Measurements from ENCODE around the gene GSK3A. TPM values are rescaled to one million over a fixed set of nuclear protein-coding genes. Genes with fewer than 3 reads are reported as not detected.

The GSK3A gene
- total RNA-seq (10 to 100 TPM; 48.7 to 64.8 (median 58.1) TPM), polyA plus RNA-seq (100 to 1,000 TPM in 1 of 3 donors, 10 to 100 TPM in 2; 70.1 to 117 (median 81.1) TPM)
- long read RNA-seq, donor 1, transcript GSK3A-201 (11 exons, 2,188 nt) = major isoform, 14 of 19 reads
- long read RNA-seq, donor 1, partial matches to known transcripts = 2 of 19 reads
- long read RNA-seq, donor 1, other reads (novel, unspliced or antisense) = 3 of 19 reads
- long read RNA-seq, donor 2, transcript GSK3A-201 (11 exons, 2,188 nt) = major isoform, 27 of 45 reads
- long read RNA-seq, donor 2, partial matches to known transcripts = 6 of 45 reads
- long read RNA-seq, donor 2, other reads (novel, unspliced or antisense) = 9 of 45 reads

DNA sequence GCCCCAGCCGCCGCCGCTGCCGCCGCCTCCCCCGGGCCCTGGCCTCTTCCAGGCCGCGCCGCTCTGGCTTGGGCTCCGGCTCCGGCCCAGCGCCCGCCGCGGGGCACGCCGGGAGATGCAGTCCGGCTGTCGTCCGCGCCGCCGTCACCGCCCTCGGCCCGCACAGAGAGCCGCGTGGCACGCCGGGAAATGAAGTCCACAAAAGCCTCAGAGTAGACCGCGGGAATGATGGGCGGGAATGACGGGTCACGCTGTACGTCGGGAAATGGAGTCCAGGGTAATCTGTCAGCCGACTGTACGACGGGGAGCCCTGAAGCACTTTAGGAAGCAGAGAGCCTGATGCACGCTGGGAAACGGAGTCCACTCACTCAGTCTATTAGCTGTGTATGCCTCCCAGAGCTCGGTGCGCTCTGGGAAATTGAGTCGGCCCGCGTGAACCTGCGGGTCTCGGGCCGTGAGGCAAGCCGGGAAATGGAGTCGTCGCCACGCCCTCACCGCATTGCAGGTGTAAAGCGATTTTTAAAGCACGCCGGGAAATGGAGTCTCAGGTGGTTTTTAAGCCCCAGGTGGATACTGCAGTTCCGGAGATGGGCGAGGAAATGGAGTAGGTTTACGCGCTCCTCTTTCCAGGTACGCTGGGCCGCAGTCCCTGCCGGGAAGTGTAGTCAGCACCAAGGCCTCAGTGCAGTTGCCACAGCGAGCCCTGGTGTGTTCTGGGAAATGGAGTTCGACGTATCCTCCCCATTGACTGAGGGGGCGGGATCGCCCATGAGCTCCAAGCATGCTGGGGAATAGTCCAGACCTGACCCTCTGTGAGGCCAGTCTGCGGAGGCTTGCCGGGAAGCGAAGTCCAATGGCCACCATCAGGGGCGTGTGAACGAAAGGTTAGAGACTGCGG lies at the start of gene GSK3A:
TSS of gene GSK3A (minus strand) at position 91 of the 898 bp plus-strand sequence. CDS start 137 bp downstream, outside the sequence.
- WGBS, 3 donors = 0% methylated on average over 71 to 76 of the region's 76 CpGs
- Histone ChIP-seq H3K9me3 (no peaks in the 10 kb centered on the region), H3K4me3 (peak within 1 kb of the TSS; percentile 83), H3K27me3 (ENCODE audit: insufficient read depth in 3 of 3, low read length in 2 of 3) (no peaks in the 10 kb centered on the region), H3K36me3 (ENCODE audit: insufficient read depth in 1 of 2, low read depth in 1 of 2) (peaks cover 0 to 29% of the 10 kb centered on the region in 2 donors), H3K4me1 (peaks cover 39% of the 10 kb centered on the region), H3K27ac (peak within 1 kb of the TSS; percentile 93)
- DNase-seq = peak; percentile 99
- TF ChIP-seq, protein P1, sequence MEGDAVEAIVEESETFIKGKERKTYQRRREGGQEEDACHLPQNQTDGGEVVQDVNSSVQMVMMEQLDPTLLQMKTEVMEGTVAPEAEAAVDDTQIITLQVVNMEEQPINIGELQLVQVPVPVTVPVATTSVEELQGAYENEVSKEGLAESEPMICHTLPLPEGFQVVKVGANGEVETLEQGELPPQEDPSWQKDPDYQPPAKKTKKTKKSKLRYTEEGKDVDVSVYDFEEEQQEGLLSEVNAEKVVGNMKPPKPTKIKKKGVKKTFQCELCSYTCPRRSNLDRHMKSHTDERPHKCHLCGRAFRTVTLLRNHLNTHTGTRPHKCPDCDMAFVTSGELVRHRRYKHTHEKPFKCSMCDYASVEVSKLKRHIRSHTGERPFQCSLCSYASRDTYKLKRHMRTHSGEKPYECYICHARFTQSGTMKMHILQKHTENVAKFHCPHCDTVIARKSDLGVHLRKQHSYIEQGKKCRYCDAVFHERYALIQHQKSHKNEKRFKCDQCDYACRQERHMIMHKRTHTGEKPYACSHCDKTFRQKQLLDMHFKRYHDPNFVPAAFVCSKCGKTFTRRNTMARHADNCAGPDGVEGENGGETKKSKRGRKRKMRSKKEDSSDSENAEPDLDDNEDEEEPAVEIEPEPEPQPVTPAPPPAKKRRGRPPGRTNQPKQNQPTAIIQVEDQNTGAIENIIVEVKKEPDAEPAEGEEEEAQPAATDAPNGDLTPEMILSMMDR (IDR thresholded peaks at IDR 0.05) = no peak
- intact Hi-C loops (cut with DNase I) = no loop called here
- peak; percentile 84 to 87 (median 85) for ATAC-seq

DNA sequence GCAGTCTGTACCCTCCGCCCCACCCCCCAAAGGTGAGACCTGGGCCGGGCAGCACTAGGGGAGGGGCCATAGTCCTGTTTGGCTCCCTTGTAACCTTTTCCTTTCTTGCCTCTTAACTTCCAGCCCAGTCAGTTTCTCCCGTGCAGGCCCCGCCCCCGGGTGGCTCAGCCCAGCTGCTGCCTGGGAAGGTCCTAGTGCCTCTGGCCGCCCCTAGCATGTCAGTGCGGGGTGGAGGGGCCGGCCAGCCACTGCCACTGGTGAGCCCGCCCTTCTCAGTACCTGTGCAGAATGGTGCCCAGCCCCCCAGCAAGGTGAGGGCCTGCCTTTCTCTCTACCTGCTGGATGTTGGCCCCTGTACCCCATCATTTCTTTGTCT lies 49.0 kb upstream of the GSK3A start:
- no peak overlapping the region for H3K4me3 ChIP-seq
- no peak for ATAC-seq
- TF ChIP-seq, protein P1 (IDR thresholded peaks at IDR 0.05) = no peak
- H3K4me1 ChIP-seq = peaks cover 3% of the 10 kb centered on the region
- H3K9me3 ChIP-seq = no peaks in the 10 kb centered on the region
- 63 to 72% (median 67%) methylated on average over 9 of the region's 9 CpGs for WGBS, 3 donors
- DNase-seq = peak in 1 of 2 donors; percentile 53
- intact Hi-C loops (cut with DNase I) = loop anchor here in 1 of 2 donors (10.0 kb wide), 1 partner anchor 157 kb away; the partner anchor contains the start of gene POU2F2
- H3K27ac ChIP-seq = no peak overlapping the region
- peaks cover 8 to 89% of the 10 kb centered on the region in 2 donors for H3K36me3 ChIP-seq (ENCODE audit: insufficient read depth in 1 of 2, low read depth in 1 of 2)
- H3K27me3 ChIP-seq (ENCODE audit: insufficient read depth in 3 of 3, low read length in 2 of 3) = no peaks in the 10 kb centered on the region

GRCh38 chr19:42290523-42291434 lies 48.4 kb upstream of the GSK3A start:
- H3K27me3 ChIP-seq (ENCODE audit: insufficient read depth in 3 of 3, low read length in 2 of 3) = no peaks in the 10 kb centered on the region
- TF ChIP-seq, protein P1 (IDR thresholded peaks at IDR 0.05) = no peak
- H3K4me1 ChIP-seq = peaks cover 9% of the 10 kb centered on the region
- H3K4me3 ChIP-seq = no peak overlapping the region
- no peaks in the 10 kb centered on the region for H3K9me3 ChIP-seq
- H3K27ac ChIP-seq = no peak overlapping the region
- peaks cover 8 to 89% of the 10 kb centered on the region in 2 donors for H3K36me3 ChIP-seq (ENCODE audit: insufficient read depth in 1 of 2, low read depth in 1 of 2)
- intact Hi-C loops (cut with DNase I) = loop anchor here in 1 of 2 donors (10.0 kb wide), 1 partner anchor 156 kb away; the partner anchor contains the start of gene POU2F2
- 80 to 87% (median 81%) methylated on average over 21 to 31 of the region's 31 CpGs for WGBS, 3 donors
- ATAC-seq = peak in 1 of 4 donors; percentile 23
- DNase-seq = peak; percentile 27 to 59

- Histone ChIP-seq H3K27ac (no peak overlapping the region), H3K27me3 (ENCODE audit: insufficient read depth in 3 of 3, low read length in 2 of 3) (no peaks in the 10 kb centered on the region), H3K36me3 (ENCODE audit: insufficient read depth in 1 of 2, low read depth in 1 of 2) (peaks cover 8 to 84% of the 10 kb centered on the region in 2 donors), H3K4me1 (peaks cover 16% of the 10 kb centered on the region), H3K9me3 (no peaks in the 10 kb centered on the region), H3K4me3 (no peak overlapping the region)
- intact Hi-C loops (cut with DNase I) = loop anchor here in 1 of 2 donors (10.0 kb wide), 1 partner anchor 155 kb away; the partner anchor contains the start of gene POU2F2
- TF ChIP-seq, protein P1 (IDR thresholded peaks at IDR 0.05) = no peak
- DNase-seq (peak in 1 of 2 donors; percentile 7), ATAC-seq (no peak)
- WGBS, 3 donors = 80 to 86% (median 81%) methylated on average over 11 to 13 of the region's 13 CpGs
Measured at GRCh38 chr19:42290136-42290522, 47.7 kb upstream of the GSK3A start.
